Stimulated activated CD4-positive, alpha-beta T cell treated with anti-CD3 and anti-CD28 coated beads, Interleukin-4, amount 100 ng/mL, for 24 hours (primary cell): ENCODE measurements around the gene ARHGEF17.

ENCODE experiments used
- DNase-seq: peaks from one replicate; pipeline ENCODE4 v3.0.0-alpha.2; 2020

The ARHGEF17 gene

DNA sequence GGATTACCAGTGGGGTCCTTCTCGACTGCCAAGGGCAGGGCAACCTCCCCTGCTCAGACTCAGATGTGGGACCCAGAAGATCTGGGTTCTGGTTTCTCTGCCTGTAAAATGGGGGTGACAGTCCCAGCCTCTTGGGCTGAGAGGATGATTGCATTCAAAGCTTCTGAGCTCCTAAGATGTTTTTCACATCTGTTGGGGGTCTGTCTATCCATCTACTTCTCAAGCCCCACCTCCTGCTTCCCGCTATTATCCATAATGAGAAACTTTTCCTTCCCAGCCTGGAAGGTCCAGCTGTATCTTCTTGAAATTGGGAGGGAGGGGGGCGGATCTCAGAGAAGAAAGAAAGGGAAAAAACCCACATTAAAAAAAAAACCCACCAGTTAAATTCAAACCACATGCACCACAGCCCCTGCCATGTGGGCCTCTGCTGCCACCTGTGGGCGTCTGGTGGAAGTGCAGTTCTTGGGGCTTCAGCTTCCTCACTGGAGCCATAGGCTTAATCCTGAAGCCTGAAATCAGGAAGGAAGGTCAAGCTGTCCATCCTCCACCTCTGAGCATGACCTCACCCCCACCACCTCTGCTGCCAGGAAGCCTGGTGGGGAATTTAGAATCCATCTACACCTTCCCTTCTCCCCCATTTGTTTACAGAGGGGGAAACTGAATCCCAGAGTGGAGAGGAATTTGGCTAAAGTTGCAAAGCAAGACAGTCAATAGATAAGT is 27.3 kb downstream of the ARHGEF17 start:
- DNase-seq: peak; percentile 83

DNA sequence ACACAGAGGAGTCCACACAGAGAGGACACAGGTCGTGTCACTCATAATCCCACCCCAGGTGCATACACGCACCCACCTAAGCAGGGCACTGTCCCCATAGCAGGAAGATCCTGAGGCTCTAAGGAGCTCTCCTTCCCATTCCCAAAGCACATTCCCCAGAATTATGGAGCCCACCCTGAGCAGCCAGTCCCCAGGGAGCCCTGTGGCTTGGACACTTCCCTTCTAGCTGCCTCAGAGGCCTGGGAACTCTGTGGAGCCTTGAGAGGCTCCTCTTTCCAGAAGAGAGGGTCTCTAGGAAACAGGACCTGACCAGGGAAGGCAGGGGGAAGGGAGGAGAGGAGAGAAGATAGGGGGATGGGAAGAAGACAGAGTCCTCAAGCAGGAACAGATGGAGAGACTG is 29.8 kb downstream of the ARHGEF17 start:
- no peak for DNase-seq

DNA sequence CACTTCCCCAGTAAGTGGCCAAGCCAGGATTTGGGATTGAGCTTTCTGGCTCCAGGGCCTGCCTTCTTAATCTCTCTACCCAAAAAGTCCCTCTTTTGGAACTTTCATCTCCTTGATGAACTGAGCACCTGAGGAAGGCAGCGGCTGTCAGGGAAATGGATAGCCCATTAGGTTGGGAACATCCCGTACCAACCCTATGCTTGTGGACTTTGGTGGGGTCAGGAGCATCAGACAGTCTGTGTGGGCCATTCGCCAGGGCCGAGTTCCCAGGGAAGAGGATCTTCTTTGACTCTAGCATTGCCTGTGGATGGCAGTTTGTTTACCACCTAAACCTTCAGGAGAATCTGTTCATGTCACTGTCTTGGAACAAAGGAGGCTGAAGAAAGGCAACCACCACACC is 30.2 kb downstream of the ARHGEF17 start:
- DNase-seq: no peak

DNA sequence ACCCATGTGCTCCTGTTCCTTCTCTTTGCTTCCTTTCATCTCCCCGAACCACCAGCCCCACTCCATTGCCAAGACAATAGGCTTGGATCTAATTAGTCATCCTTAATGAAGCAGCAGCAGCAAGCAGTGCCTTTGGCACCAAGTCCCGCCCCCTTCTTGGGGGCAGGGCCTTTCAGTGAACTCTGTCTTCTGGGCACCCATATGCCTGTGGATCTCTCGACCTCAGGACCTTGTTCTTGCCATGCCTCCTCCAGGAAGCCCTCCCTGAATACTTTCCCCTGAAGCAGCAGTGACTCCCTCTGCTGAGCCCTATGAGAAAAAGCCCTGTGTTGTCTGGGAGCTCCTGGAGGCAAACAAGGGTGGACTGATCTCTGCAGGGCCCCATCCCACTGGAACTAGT is 32.1 kb downstream of the ARHGEF17 start:
- DNase-seq: no peak

DNA sequence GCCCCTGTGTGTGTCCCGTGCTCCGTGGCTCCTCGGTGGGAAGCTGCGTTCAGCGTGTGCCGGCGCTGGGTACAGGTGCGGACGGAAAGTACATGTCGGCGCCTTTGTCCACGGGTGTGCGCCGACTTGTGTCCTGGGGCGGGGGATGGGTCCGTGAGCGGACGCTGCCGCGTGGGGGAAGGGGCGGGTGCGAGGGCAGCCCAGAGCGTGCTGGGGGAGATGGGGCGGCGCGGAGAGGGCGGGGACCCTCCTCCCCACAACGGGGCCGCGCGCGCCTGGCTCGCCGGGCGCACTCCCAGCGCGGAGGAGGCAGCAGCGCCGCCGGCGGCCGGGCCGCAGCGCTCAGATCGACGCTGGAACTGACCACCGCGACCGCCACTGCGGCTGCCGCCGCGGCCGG is 34.6 kb downstream of the ARHGEF17 start:
- DNase-seq: no peak

DNA sequence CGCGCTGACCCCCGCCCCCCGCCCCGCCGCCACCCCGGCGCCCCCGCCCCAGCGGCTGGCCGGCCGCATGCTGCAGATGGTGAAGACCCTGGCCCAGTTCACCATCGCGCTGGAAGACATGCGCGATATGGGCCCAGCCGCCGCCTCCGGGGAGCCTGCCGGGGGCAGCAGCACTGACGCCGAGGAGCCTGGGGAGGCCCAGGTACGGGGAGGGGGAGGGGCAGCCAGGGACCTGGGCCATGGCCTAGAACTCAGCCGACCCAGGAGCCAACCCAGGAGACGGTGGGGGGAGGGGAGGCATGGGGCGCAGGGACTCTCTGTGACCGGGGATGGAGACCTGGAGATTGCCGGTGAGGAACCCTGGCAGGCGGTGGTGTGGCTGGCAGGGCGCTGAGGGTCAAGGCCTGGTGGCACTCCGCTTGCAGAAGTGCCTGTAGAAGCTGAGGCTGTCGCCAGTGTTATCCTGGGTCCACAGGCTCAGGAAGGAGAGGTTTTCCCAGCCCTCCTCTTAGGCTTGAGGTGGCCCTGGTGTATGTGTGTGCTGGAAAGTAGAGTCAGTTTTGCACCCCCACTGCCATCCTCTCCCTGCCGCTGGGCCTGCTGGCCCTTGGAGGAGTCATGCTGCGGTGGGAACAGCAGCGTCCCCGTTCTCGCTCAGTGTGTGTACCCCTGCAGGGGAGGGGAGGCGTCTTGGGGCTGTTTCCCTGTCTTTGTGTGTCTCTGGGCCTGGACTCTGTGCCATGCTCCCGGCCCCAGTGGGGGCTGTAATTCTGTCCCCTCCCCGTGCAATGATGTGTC is 35.2 kb downstream of the ARHGEF17 start:
- DNase-seq: no peak

DNA sequence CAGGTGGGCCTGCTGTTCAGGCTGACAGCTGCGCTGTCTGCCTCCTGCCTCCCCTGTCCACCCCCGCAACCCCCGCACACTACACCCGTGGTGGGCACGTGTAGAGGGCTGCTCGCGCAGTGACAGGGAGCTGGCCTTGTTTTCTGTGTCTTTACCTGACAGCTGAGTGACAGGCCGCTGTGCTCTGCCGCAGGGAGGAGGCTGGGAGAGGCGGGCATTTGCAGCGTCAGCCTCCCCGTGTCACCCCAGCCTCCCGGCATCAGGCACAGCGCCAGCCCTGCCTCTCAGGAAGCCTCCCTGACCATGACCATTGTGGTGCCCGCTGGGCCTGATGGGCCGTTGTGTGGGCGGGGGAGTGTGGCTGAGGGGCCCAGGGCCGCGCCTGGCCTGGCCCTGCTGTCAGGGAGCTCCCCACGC is 36.1 kb downstream of the ARHGEF17 start:
- DNase-seq: no peak

DNA sequence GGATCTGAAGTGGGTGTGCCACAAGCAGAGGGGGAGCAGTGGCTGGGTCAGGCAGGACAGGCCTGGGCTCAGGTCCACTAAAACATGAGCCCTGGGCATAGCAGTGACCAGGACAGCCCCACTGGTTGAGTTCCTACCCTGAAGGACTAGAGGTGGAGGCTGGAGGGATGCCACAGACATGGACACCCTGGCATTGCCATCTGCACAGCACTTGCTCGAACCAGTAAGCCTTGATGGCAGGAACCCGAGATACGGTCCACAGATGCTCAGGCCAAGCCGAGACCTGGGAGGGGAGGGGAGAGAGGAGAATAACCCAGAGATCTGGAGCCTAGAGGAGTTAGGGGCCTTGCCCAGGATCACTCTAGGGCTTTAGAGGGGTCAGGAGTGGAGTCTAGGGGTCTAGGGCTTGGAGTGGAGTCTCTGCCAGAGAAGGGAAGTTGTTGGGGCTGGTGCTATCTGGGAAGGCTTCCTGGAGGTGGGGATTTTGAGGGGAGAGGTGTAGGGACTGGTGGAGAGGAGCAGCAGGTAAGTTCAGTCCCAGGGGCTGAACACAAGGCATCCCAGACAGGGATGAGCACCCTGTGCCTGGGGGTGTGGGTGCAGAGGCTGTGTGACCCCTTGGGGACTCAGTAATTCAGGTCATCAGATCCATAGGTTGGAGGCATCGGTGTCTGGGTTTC is 37.5 kb downstream of the ARHGEF17 start:
- no peak for DNase-seq

DNA sequence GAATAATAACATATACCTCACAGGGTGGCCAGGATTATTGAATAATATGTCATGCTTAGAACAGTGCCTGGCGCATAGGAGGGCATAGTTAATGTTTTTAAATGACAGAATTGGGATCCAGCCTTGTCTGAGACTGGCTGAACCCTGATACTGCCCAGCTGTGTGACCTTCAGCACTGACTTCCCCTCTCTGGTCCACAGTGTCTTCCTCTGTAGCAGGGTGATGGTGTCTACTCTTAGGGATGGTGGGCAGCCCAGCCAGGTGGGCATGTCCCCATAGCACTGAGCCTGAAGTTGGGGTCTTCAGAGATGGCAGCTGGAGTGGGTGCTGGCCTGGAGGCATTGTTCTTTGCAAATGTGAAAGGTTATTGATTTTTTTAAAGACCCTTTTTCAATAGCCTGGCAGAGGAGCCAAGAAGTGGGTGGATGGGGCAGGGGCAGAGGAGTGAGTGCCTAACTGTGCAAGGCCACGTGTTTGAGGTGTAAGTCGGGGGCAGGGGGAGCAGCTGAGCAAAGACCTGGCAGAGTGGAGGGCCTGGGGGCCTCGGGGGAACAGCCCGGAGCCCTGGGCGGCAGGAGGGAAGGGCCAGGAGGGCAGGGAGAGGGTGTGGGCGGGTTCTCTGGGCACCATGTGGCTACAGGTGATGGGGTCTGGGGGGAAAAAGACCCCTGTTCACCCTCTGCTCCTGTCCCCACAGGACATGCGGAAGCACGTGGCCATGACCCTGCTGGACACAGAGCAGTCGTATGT is 38.3 kb downstream of the ARHGEF17 start:
- DNase-seq: no peak

DNA sequence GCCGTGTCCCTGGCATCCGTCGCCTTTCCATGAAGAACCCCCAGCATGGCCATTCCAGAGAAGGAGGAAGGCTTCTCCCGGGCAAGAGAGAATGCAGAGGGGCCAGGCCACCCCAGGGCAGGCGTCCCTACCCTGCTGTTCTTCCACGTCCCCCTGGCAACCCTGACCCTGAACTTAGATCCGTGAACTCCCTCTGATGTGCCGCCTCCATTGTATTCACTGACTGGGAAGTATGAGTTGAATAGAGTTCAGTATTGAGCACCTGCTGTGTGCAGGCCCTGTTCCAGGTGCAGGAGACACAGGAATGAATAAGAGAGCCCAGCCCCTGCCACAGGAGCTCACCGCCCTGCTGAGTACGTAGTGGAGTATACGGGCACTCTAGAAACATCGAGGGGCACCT is 39.0 kb downstream of the ARHGEF17 start:
- DNase-seq: no peak

DNA sequence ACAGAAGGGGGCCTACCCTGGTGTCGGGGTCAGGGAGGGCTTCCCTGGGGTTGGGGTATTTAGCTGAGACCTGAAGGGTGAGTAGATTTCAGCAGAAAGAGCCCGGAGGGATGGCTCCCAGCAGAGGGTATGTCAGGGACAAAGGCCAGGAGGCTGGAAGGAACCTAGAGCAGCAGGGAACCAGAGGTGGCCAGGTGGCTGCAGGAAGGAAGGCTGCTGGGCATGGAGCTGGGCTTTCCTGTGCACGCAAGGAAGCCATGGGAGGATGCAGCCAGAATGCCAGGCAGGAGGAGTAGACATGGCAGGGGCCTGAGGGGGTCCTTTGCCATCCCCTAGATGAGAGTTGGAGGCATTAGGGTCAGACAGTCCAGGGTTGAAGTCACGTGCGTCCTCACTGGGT is 40.8 kb downstream of the ARHGEF17 start:
- no peak for DNase-seq

DNA sequence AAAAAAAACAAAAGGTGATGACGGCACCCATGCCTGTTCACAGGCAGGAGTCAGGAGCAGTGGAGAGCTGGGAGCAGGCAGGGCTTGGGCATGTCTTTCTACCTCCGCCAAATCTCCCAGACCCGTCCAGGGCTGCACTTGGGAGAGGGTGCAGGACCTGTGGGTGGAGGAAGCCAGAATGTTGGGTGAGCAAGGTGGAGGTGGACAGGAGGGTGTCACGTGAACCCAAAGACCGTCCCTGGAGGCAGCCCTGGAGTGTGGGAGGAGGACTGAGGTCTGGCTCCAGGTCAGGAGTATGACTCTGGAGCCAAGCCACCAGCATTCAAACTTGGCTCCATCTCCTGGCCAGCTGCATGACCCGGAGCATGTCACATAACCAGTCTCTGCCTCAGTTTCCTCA is 41.6 kb downstream of the ARHGEF17 start:
- no peak for DNase-seq

DNA sequence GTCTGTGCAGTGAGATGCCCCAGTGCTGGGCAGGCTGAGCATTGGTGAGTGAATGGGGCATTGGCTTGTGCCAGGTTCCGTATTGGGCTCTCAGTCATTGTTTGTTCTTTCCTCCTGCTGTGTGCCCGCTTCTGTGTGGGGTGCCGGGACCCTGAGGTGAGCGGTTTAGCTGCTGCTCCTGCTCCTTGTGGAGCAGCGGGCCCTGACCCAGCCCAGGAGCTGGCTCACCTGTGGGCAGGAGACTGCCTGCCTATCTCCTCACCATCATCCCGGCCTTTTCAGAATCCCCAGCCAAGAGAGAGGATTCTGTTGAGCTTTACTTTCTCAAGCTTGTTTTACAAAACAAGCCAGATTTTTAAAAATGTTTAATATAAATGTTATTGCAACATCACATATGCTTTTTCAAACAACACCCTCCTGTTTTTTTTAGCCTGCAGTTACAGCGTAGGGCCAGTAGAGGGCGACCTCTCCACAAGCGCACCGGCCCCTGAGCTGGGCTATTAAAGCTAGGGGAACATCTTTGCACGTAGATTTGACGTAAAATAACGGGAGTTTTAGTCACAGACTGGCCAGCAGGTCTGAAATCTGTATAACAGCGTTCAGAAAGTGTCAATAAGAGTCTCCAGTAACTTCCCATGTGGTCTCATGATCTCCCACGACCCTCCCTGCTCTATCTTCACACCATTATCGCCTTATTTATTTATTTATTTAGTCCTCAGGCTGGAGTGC is 43.0 kb downstream of the ARHGEF17 start:
- DNase-seq: peak; percentile 63

DNA sequence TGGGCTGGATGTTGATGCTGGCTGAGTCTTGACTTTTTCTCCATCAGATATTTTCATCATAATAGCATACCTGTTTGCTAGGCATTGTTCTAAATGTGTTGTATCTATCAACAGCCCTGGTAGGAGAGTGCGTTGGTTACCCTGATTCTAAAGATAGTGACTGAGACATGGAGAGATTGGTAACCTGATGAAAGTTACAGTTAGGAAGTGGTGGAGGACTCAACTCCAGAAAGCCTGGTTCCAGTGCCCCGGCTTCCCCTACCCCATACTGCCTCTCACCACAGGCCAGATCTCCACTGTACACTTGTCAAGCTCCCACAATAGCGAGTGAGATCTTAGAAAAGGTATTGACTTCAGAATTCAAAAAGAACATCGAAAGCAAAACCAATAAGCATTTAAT is 45.3 kb downstream of the ARHGEF17 start:
- DNase-seq: no peak

DNA sequence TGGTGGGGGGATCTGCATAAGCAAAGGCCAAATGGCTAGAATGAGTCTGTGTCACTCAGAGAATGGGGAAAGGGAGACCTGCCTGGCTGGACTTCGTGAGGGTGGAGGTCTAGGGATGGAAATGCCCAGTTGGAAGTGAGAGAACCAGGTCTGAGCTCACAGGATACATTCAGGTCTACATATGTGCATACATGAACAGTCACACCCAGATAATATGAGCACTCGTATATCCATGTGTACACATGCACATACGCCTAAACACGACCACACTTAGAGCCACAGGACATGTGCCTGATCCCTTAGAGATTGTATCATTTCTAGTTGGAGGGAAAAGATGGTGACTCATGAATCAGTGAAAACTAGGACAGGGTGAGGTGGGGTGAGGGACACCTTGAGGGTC is 47.0 kb downstream of the ARHGEF17 start:
- DNase-seq: no peak

DNA sequence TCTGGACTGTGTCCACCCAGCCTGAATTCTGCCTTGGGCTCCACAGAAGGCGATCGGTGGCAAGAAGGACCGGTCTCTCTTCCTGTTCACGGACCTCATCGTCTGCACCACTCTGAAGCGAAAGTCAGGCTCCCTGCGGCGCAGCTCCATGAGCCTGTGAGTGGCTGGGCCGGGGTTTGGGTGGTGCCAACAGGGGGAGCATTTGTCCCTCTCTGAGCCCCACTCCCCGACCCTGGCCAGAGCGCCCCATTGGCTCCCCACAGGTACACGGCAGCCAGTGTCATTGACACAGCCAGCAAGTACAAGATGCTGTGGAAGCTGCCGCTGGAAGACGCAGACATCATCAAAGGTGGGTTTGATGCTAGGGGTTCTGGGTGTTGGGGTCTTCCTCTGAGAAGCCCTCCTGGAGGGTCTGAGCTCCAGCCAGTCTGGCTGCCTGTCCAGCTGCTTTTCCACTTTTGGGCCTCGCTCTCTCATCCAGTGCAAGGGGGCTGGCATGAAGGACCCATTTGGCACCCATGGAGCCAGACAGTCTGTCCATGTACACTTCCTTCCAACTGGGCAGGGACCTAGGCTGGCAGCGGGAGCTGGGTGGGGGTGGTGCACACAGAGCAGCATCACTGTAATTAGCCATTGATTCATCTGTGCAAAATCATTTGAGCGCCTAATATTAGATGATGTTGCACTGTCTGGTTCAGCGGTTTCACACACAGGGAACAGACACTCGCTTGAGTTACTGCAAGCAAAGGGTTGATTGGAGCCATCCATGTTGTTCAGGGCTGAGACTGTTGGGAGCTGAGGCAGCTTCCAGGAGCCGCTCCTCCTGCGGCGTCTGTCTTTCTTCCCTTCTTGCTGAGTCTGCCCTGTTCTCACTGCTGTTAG is 49.1 kb downstream of the ARHGEF17 start:
- no peak for DNase-seq

DNA sequence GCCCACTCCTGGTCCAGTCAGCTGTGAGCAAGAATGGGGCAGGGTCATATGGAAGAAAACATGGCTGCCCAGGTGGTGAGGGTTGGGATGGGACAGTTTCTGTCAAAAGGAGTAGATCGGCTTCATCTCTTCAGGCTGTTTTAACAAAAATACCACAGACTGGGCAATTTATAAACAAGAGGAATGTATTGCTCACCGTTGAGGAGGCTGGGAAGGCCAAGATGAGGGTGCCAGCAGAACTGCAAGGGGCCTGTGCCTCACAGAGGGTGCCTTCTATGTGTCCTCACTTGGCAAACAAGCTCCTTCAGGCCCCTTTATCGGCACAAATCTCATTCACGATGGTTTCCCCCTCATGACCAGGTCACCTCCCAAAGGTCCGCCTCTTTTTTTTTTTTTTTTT is 50.0 kb downstream of the ARHGEF17 start:
- DNase-seq: no peak

DNA sequence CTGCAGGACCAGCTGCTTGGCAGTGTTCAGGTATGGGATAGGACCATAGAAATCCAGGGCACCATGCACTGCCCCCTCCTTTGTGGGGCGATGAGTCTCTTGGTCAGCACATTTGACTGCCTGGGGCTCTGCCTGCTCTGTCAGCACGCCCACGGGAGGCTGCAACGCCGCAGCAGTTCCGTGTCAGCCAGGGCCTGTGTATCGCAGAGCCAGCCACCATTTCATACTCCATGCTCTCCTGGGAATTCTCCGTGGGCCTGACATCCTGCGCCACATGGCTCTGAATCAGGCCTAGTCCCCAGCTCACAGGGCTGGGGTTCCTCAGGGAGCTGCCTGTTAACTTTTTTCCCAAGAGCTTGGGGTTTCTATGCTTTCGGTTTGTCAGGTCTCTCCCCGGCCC is 51.3 kb downstream of the ARHGEF17 start:
- no peak for DNase-seq

DNA sequence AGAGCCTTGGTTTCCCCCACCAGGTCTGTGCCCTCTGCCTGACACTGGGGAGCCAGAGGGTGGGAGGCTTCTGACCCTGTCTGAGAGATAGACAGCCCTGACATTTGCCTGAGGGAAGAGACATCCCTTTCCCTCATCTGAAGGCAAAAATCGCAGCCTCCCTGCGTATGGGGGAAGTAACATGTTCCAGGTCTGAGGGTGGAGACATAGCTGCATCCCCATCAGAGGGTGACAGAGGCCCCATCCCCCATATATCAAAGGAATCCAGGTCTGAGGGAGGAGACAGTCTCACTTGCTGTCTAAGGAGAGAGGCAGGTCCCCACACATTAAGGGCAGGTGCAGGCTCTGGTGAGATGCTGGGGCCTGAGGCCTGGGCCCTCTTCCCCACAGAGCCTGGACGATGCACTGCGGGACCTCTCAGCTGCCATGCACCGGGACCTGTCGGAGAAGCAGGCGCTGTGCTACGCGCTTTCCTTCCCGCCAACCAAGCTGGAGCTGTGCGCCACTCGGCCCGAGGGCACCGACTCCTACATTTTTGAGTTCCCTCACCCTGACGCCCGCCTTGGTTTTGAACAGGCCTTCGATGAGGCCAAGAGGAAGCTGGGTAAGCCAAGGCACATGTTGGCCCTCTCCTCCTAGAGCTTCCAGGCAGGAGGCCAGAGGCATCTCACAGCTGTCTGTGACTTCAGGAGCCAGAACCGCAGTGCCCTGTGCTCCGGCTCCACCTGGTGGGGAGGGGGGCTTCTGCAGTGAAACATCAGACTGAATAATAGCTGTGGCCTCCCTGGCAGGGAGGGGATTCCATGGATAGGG is 52.1 kb downstream of the ARHGEF17 start:
- peak; percentile 23 for DNase-seq

DNA sequence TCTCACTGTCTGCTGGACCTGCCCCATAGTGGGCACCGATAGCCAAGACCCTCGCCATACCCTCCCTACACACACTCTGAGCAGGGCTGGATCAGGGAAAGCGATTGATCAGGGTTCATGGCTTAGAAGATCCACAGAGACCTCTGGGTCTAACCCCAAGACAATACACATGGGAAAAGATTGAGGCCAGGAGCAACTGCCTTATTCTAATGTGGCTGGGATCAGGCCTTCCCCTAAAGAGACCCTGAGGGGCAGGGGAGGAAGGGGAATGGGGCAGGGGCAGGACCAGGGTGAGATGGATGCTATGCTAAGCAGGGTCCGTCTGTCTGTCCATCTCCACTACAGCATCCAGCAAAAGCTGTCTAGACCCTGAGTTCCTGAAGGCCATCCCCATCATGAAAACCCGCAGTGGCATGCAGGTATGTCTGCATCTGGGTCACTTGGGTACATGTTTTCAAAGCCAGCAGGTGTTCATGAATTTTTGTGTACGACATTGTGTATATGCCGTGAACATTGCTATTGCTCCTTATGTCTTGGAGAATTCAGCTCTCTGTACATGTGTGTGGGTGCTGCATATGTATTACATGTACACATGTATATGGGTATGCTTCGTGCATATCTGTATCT is 52.8 kb downstream of the ARHGEF17 start:
- DNase-seq: no peak
